SK-N-SH treated with all-trans-retinoic acid at 6 μM for 48 hours (cell line): Measurements from ENCODE around the gene MMUT.

ENCODE experiments used
- GLIS3 ChIP-seq: fragments of 250-450 bp; sonication (Bioruptor Pico); IDR thresholded peaks from 2 replicates; pipeline ENCODE4 v1.5.0; 2020; ENCODE audit warnings: mild to moderate bottlenecking, moderate library complexity
- POU6F1 ChIP-seq: fragments of 250-450 bp; sonication (Bioruptor Pico); IDR thresholded peaks from 2 replicates; pipeline ENCODE4 v1.8.0; 2021; ENCODE audit warnings: low read depth, mild to moderate bottlenecking, moderate library complexity, borderline replicate concordance
- RARB ChIP-seq: fragments of 250-450 bp; sonication (Bioruptor Pico); IDR thresholded peaks from 2 replicates; pipeline ENCODE4 v1.8.0; 2021; ENCODE audit warnings: mild to moderate bottlenecking, moderate library complexity
- TOX ChIP-seq: fragments of 250-450 bp; sonication (Bioruptor Pico); IDR thresholded peaks from 2 replicates; pipeline ENCODE4 v1.8.0; 2021; ENCODE audit warnings: mild to moderate bottlenecking, moderate library complexity, borderline replicate concordance
- ZNF565 ChIP-seq: fragments of 450-650 bp; formaldehyde crosslinking; conservative IDR thresholded peaks from 2 replicates; pipeline ENCODE4 v1.5.0; 2020; ENCODE audit warnings: low read depth, mild to moderate bottlenecking, moderate library complexity

- no peak for TF ChIP-seq TOX (CRISPR knock-in tag)
- no peak for TF ChIP-seq POU6F1 (CRISPR knock-in tag)
- TF ChIP-seq RARB = no peak
- TF ChIP-seq ZNF565 = no peak
- TF ChIP-seq GLIS3 (CRISPR knock-in tag) = no peak
These were observed 46.3 kb upstream of the MMUT start for GRCh38 chr6:49509342-49509741.
